KMS-11 (cell line): ENCODE results near the gene CCL4L2.
"Not testable (repeated sequence)": the region's sequence is repeated elsewhere in the genome, so short reads cannot be mapped to it uniquely, and the experiment has no call there.

Source experiments
- H2AFZ ChIP-seq: fragments of 200-600 bp; sonication (generic); 2 replicates; pipeline ENCODE4 v1.6.1; 2016; ENCODE audit warnings: antibody characterized with exemption, mixed run types, low read depth
- H3K27ac ChIP-seq: fragments of 200-600 bp; sonication (generic); 2 replicates; pipeline ENCODE4 v1.6.1; 2016; ENCODE audit warnings: mild to moderate bottlenecking, mixed run types
- H3K27me3 ChIP-seq: fragments of 200-600 bp; sonication (generic); 2 replicates; pipeline ENCODE4 v1.6.1; 2017; ENCODE audit warnings: mild to moderate bottlenecking, low read depth, mixed run types, moderate library complexity; ENCODE audit not compliant: insufficient read depth
- H3K36me3 ChIP-seq: fragments of 200-600 bp; sonication (generic); 2 replicates; pipeline ENCODE4 v1.6.1; 2017; ENCODE audit warnings: mild to moderate bottlenecking, mixed run types; ENCODE audit not compliant: insufficient read depth
- H3K4me1 ChIP-seq: fragments of 200-600 bp; sonication (generic); 2 replicates; pipeline ENCODE4 v1.6.1; 2016; ENCODE audit warnings: mild to moderate bottlenecking, low read depth, mixed run types; ENCODE audit not compliant: poor library complexity, severe bottlenecking
- H3K4me2 ChIP-seq: fragments of 200-600 bp; sonication (generic); 2 replicates; pipeline ENCODE4 v1.7.0; 2016; ENCODE audit warnings: mild to moderate bottlenecking, mixed run types
- H3K4me3 ChIP-seq: fragments of 200-600 bp; sonication (generic); IDR thresholded peaks from 2 replicates; pipeline ENCODE4 v1.6.1; 2017; ENCODE audit warnings: low read depth, low read length, mixed read lengths; ENCODE audit not compliant: insufficient read depth
- H3K79me2 ChIP-seq: fragments of 200-600 bp; sonication (generic); 2 replicates; pipeline ENCODE4 v1.6.1; 2016; ENCODE audit warnings: low read depth, mixed run types; ENCODE audit not compliant: insufficient read depth
- H3K9ac ChIP-seq: fragments of 200-600 bp; sonication (generic); 2 replicates; pipeline ENCODE4 v1.6.1; 2016; ENCODE audit warnings: mild to moderate bottlenecking, mixed run types
- H4K20me1 ChIP-seq: fragments of 200-600 bp; sonication (generic); 2 replicates; pipeline ENCODE4 v1.6.1; 2016; ENCODE audit warnings: mild to moderate bottlenecking, mixed run types; ENCODE audit not compliant: insufficient read depth
- TF ChIP-seq, protein P1 (sequence below): fragments of 200-600 bp; sonication (generic); conservative IDR thresholded peaks from 2 replicates; pipeline ENCODE4 v1.6.1; 2017; ENCODE audit warnings: low read depth, mild to moderate bottlenecking, antibody characterized with exemption, low read length, moderate library complexity, mixed read lengths

CCL4L2 gene

DNA sequence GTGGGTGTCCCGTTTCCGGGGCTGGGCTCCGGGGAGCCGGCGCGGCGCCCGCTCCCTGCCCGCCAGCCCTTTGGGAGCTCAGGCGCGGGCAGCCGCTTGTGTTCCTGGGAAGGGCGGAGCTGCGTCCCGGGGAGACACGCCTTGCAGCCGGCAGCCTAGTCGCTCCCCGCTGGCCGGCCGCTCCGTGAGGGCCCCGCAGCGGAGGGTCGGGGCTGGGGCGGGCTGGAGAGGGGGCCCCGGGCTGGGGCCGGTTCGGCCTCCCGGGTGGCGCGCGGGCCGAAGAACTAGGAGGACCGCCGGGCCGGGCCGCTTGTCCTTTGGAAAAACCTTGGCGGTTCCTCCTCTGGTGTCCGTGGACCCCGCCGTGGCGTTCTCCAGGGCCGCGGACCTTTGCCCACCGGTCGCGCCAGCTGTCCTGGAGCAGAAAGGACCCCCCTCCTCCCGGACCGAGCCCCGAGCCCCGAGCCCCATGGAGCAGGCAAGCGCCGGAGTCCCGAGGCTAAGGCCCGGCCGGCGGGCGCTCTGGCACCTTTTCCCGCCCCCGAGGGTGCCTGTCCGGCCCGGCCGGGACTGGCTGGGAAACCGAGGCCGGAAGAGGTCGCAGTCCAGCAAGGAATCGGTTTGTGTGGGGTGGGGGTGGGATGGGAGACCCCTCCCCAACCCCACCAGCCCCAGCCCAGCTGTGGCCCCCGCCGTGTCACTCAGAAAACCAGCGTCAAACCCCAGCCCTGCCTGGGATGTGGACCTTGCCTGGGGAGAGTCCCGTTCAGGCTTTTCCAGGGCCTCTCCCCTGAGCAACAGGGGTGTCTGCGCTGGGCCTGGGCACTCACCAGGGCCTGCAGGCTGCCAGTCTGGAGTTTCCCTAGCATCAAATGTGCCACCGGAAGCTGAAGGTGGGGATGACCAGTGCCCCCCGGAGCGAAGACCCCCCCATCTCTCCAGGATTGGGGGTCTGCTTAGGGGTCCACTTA is 27.6 kb upstream of the CCL4L2 start:
- Histone ChIP-seq H3K4me2 (peak overlapping the region; percentile 65), H3K9ac (peak overlapping the region; percentile 36; the same call in 1 of the 2 replicates), H4K20me1 (no peaks in the 10 kb centered on the region), H2AFZ (peak overlapping the region; percentile 87), H3K79me2 (no peaks in the 10 kb centered on the region), H3K4me1 (no peaks in the 10 kb centered on the region), H3K27me3 (0 out of 2 replicates have a peak, but pooled peaks cover 5% of the 10 kb centered on the region), H3K36me3 (no peaks in the 10 kb centered on the region), H3K27ac (no peak overlapping the region), H3K4me3 (no peak overlapping the region)
- TF ChIP-seq, protein P1, sequence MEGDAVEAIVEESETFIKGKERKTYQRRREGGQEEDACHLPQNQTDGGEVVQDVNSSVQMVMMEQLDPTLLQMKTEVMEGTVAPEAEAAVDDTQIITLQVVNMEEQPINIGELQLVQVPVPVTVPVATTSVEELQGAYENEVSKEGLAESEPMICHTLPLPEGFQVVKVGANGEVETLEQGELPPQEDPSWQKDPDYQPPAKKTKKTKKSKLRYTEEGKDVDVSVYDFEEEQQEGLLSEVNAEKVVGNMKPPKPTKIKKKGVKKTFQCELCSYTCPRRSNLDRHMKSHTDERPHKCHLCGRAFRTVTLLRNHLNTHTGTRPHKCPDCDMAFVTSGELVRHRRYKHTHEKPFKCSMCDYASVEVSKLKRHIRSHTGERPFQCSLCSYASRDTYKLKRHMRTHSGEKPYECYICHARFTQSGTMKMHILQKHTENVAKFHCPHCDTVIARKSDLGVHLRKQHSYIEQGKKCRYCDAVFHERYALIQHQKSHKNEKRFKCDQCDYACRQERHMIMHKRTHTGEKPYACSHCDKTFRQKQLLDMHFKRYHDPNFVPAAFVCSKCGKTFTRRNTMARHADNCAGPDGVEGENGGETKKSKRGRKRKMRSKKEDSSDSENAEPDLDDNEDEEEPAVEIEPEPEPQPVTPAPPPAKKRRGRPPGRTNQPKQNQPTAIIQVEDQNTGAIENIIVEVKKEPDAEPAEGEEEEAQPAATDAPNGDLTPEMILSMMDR = no peak

DNA sequence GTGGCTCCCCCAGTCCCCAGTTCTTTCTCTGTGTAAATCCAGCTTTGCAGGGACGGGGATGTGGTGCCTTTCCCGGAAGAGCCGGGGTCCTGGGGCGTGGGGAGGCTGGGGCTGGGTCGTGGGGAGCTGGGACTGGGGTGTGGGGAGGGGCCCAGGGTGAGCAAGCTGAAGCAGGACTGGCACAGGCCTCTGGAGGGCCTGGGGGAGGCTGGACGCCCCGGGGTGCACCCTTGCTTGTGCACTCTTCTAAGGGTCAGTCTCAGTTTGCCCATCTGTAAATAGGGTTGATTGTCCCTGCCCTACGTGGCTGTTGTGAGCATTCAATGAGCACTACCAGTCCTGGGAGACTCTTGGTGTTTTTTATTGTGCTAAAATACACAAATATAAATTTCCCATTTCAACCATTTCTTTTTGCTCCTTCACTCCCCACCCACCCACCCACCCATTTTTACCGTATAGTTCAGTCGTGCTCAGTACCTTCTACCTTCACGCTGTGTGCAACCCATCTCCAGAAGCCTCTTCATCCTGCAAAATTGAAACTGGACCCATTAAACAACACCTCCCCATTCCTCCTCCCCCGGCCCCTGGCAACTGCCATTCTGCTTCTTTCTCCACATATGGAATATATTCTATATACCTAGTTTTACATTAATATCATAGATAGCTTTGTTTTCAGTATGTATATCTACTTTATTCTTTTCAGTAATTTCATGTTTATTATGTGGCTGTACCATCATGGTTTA is 26.7 kb upstream of the CCL4L2 start:
- Histone ChIP-seq H3K4me3 (no peak overlapping the region), H3K27ac (no peak overlapping the region), H3K79me2 (no peaks in the 10 kb centered on the region), H3K4me2 (no peak overlapping the region), H4K20me1 (no peaks in the 10 kb centered on the region), H3K27me3 (0 out of 2 replicates have a peak, but pooled peaks cover 5% of the 10 kb centered on the region), H2AFZ (no peak overlapping the region), H3K4me1 (no peaks in the 10 kb centered on the region), H3K9ac (no peak overlapping the region), H3K36me3 (no peaks in the 10 kb centered on the region)
- TF ChIP-seq, protein P1 = no peak

DNA sequence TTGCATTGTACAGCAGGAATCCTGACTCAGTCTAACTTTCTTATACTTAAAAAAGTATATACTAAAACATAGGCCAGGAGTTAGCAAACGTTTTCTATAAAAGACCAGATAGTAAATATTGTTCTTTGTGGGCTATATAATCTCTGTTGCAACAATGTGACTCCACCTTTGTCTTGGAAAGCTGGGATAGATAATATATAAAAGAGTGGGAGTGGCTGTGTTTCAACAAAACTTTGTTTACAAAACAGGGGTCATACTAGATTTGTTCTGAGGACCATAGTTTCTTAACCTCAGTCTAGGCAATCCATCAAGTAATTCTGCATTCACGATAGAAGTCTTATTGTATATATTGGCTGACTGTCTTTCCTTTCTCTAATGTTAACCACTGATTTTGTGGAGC is 25.4 kb upstream of the CCL4L2 start:
- Histone ChIP-seq H3K36me3 (no peaks in the 10 kb centered on the region), H3K4me1 (no peaks in the 10 kb centered on the region), H2AFZ (no peak overlapping the region), H3K4me2 (no peak overlapping the region), H3K9ac (no peak overlapping the region), H3K4me3 (no peak overlapping the region), H4K20me1 (no peaks in the 10 kb centered on the region), H3K79me2 (no peaks in the 10 kb centered on the region), H3K27me3 (0 out of 2 replicates have a peak, but pooled peaks cover 5% of the 10 kb centered on the region), H3K27ac (no peak overlapping the region)
- TF ChIP-seq, protein P1 = no peak

DNA sequence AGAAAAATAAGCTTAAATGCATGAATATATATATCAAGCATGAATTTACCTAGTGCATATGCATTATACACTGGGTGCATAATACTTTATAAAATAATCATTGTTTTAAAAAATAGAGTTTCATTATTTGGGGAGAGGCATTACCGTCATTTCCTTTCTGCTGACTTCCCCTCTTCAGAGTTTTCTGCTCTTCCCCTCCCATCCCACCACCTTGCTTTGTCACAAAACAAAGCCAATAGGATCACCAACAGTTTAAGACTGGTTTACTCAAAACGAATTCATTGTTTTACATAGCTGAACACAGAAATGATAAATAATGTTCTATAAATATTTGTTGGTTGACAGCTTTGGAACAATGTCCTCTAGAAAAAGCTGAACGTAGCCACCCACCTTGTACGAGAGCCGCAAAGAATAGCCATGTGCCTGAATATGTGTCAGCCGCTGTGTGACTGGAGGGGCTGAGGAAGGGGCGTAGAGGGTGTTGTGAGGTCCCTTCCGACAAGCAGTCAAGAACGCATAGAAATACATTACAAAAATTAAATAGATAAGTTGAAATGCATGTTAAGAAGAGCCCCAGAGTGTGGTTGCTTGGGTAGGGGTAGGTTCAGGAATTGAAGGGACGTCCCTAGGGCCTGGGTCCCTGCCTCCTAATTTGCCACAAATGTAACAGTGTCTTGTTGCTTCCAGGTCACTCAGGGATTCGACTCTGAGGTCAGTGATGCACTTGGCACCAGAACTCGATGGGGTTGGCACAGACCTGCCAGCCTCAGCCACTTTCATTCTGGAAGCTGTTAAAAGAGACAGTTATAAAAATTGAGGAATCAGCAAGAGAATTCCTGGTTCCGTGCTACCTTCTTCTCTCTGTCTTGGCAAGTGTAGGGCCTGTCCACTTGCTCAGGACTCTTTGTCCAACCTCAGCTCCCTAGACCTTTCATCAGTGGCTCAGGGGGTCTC is 23.8 kb upstream of the CCL4L2 start:
- not testable (repeated sequence) for H4K20me1 ChIP-seq, H3K27ac ChIP-seq, H2AFZ ChIP-seq, H3K79me2 ChIP-seq, H3K36me3 ChIP-seq, H3K4me3 ChIP-seq, H3K4me2 ChIP-seq, H3K9ac ChIP-seq, H3K4me1 ChIP-seq, H3K27me3 ChIP-seq

DNA sequence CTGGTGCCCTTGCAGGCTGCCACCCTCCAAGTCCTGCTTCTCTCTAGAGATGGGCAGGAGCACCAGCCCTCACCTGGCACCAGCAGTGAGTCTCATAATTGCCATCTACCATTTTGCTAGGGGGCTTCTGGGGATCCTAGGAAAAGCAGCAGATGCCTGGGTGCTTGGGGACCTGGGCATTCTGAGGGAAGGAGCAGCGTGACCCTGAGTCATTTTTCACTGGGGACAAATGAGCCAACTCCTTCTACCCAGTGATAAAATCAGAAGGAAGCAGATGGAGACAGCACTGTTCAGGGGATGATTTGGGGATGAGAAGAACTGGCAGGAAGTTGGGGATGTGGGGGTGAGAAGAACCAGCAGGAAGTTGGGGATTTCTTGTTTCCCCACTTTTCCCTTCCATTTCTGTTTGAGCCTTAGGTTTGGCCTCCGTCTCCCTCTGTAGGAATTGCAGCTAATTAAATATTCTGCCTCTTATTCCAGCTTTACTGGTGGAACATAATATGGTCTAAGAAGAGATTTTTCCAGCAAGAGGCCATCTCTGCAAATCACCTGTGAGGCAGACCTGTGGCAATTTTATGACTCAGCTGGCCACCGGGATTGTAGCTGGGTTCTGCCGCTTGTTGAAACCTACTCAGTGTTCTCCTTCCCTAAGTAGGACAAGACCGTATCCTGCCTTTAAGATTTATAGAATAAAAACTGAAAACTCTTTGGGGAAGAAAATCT is 22.8 kb upstream of the CCL4L2 start:
- not testable (repeated sequence) for H3K4me2 ChIP-seq, H3K36me3 ChIP-seq, H3K79me2 ChIP-seq, H3K4me3 ChIP-seq, H2AFZ ChIP-seq, H3K27me3 ChIP-seq, H3K9ac ChIP-seq, H3K27ac ChIP-seq, H4K20me1 ChIP-seq
- peaks cover 14% of the 10 kb centered on the region for H3K4me1 ChIP-seq
